Measurements from ENCODE around the gene GPR139. TPM values are rescaled to one million over a fixed set of nuclear protein-coding genes. Genes with fewer than 3 reads are reported as not detected.

The GPR139 gene
- polyA plus RNA-seq (2012; ENCODE audit: low read depth, missing spikeins) = not detected

DNA sequence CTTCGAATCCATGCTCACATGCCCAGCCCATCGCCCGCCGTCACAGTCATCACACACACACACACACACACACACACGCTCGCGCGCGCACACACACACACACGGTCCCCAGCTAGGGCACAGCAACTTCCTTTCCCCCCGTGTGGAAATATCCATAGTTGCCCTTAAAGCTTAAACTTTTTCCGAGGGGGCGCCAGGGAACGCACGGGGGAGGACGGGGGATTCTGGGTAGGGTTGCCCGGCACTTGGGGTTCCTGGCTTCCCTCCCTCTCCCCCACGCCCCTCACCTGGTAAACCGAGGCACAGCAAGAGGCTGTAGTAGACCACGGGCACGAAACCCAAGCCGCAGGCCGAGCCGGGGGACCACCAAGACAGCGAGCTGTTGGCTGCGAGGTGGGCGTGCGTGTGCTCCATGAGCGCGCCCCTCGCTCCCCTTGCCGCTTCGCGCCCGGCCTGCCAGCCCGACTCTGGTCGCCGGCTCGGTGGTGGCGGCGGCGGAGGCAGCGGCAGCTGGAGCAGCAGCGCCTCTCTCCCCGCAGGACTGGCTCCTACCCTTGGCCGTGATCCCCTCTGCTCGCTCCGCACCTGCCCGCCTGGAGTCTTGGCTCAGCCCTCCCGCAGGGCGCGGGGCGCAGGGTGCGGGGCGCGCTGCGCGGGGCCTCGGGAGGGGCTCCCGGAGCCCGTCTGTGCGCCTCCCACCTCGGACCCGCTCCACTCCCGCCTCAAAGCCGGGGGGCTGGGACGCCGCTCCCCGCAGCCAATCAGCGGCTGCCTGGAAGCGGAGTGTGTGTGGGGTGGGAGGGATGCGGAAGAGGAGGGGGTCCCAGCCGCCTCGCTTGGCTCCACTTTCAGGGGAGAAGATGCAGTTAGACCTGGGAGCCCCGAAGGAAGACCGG, at the start of gene GPR139:
GPR139 (minus strand) TSS at position 688 of the 896 bp plus-strand sequence; CDS start at position 414, 274 bp downstream.
- DNase-seq (ENCODE audit: insufficient read length, low spot score) = no peak
- TF ChIP-seq TAF1 (IDR thresholded peaks at IDR 0.05; ENCODE audit: low read depth, low read length) (no peak), POLR2AphosphoS5 (IDR thresholded peaks at IDR 0.05; ENCODE audit: low read depth, low read length) (no peak), SPI1 (IDR thresholded peaks at IDR 0.05; ENCODE audit: low read depth, low read length) (no peak), POU2F2 (IDR thresholded peaks at IDR 0.05; ENCODE audit: low read depth, low read length) (no peak), POLR2A (IDR thresholded peaks at IDR 0.05; ENCODE audit: low read depth, low read length) (no peak), PAX5 (IDR thresholded peaks at IDR 0.05; ENCODE audit: insufficient read depth, low read length, severe bottlenecking) (no peak)
- FAIRE-seq = no peak

DNA sequence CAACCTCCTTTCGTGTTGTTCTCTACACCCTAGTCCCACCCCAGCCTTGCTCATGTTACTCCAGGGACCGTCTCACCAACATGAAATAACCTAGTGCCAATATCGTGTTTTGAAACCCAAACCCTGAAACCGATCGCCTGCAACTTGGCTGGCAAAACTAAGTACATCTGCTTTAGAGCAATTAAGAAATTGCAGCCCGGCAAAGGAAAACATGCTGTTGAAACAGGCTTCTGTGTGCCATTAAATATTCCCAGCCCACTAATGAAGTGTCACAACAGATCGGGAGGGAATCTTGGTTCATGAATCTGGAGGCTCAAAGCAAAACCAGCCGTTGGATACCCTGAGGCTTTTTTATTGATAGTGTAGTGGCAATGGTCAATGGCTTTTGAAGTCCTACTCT, 48.3 kb upstream of the GPR139 start:
- FAIRE-seq (no peak), DNase-seq (ENCODE audit: insufficient read length, low spot score) (no peak)
- TF ChIP-seq TAF1 (IDR thresholded peaks at IDR 0.05; ENCODE audit: low read depth, low read length) (no peak), SPI1 (IDR thresholded peaks at IDR 0.05; ENCODE audit: low read depth, low read length) (no peak), PAX5 (IDR thresholded peaks at IDR 0.05; ENCODE audit: insufficient read depth, low read length, severe bottlenecking) (no peak), POLR2AphosphoS5 (IDR thresholded peaks at IDR 0.05; ENCODE audit: low read depth, low read length) (no peak), POU2F2 (IDR thresholded peaks at IDR 0.05; ENCODE audit: low read depth, low read length) (no peak), POLR2A (IDR thresholded peaks at IDR 0.05; ENCODE audit: low read depth, low read length) (no peak)

DNA sequence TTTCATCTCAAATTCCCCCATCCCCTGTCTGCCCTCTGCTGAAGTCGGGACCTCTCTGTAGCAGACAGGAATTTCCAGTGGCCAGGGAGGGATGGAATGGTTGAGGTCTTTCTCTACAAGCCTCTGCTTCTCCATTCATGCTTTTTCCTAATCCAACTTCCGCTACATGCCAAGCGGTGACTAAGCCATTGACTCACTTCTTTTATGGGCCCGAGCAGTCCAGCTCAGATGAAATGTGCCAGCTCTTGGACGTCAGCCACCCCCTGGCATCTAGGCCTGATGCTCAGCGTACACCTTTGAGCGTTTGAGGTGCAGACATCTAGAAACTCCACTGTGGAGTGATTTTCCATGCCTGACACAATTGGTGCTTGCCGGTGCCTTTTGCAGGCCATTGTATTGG, 40.7 kb upstream of the GPR139 start:
- no peak for FAIRE-seq
- TF ChIP-seq SPI1 (IDR thresholded peaks at IDR 0.05; ENCODE audit: low read depth, low read length) (no peak), PAX5 (IDR thresholded peaks at IDR 0.05; ENCODE audit: insufficient read depth, low read length, severe bottlenecking) (no peak), POLR2A (IDR thresholded peaks at IDR 0.05; ENCODE audit: low read depth, low read length) (no peak), POU2F2 (IDR thresholded peaks at IDR 0.05; ENCODE audit: low read depth, low read length) (no peak), POLR2AphosphoS5 (IDR thresholded peaks at IDR 0.05; ENCODE audit: low read depth, low read length) (no peak), TAF1 (IDR thresholded peaks at IDR 0.05; ENCODE audit: low read depth, low read length) (no peak)
- no peak for DNase-seq (ENCODE audit: insufficient read length, low spot score)

DNA sequence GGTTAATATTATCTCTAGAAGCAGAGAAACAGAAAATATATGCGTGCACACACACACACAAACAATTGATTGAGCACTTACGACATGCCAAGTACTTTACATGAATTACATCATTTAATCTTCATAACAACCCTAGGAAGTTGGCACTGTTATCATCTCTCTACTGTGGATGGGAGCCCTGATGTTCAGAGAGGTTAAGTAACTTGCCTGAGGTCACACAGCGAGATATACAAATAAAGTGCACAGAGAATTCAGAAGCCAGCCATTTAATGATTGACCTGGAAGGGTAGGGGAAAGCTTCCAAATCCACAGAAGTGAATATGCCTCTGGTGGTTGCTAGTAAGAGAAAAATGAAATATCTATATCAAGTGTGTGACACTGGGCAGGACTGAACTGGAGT, 37.5 kb upstream of the GPR139 start:
- no peak for TF ChIP-seq POU2F2 (IDR thresholded peaks at IDR 0.05; ENCODE audit: low read depth, low read length)
- no peak for TF ChIP-seq POLR2A (IDR thresholded peaks at IDR 0.05; ENCODE audit: low read depth, low read length)
- TF ChIP-seq PAX5 (IDR thresholded peaks at IDR 0.05; ENCODE audit: insufficient read depth, low read length, severe bottlenecking) = no peak
- no peak for TF ChIP-seq POLR2AphosphoS5 (IDR thresholded peaks at IDR 0.05; ENCODE audit: low read depth, low read length)
- TF ChIP-seq SPI1 (IDR thresholded peaks at IDR 0.05; ENCODE audit: low read depth, low read length) = no peak
- TF ChIP-seq TAF1 (IDR thresholded peaks at IDR 0.05; ENCODE audit: low read depth, low read length) = no peak
- FAIRE-seq (no peak), DNase-seq (ENCODE audit: insufficient read length, low spot score) (no peak)

DNA sequence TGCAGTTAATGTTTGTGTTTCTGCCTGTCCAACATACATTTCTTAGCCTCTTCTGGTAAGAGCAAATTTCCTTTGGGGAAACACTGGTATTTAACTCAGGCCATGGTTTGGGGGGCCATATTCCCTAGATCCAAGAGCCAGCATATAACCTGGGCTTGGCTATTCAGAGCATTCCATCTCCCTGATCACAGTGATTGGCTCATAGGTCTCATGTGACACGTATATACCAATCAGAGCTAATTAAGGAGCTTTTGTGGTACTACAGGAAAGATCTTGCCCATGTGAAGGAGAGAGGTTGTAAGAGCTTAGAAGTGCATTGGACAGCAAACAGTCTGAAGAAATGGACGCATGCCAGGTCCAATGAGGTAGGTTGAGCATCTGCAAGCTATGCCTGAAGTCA, 33.4 kb upstream of the GPR139 start:
- FAIRE-seq = no peak
- TF ChIP-seq TAF1 (IDR thresholded peaks at IDR 0.05; ENCODE audit: low read depth, low read length) (no peak), POU2F2 (IDR thresholded peaks at IDR 0.05; ENCODE audit: low read depth, low read length) (no peak), POLR2A (IDR thresholded peaks at IDR 0.05; ENCODE audit: low read depth, low read length) (no peak)
- no peak for DNase-seq (ENCODE audit: insufficient read length, low spot score)

DNA sequence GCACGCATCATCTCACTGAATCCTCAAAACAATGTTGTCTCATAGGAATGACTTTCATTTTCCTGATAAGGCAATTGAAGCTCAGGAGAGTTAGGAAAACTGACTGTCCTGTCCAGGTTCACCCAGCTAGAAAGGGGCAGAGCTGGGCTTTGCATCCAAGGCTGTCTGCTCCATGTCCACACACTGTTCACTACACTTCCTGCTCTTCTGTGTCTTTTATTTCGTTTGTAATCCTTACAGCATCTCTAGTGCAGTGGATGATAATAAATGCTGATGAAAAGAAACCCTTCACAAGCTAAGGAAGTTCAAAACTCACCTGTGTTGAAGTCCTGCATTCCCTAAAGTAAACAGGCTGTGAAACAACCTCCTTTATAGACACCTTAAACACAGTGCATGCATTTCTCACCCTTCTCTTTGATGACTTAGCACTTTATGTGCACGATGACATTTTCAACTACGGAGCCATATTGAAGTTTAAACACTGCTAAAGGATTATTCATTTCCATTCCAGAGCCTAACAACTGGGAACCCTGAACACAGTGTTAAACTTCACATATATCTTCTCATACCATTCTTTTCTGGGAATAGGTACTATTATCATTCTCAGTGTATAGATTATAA, 31.0 kb upstream of the GPR139 start:
- FAIRE-seq (no peak), DNase-seq (ENCODE audit: insufficient read length, low spot score) (no peak)
- no peak for TF ChIP-seq PAX5 (IDR thresholded peaks at IDR 0.05; ENCODE audit: insufficient read depth, low read length, severe bottlenecking)
- no peak for TF ChIP-seq POLR2AphosphoS5 (IDR thresholded peaks at IDR 0.05; ENCODE audit: low read depth, low read length)
- TF ChIP-seq POU2F2 (IDR thresholded peaks at IDR 0.05; ENCODE audit: low read depth, low read length) = no peak
- TF ChIP-seq SPI1 (IDR thresholded peaks at IDR 0.05; ENCODE audit: low read depth, low read length) = no peak

DNA sequence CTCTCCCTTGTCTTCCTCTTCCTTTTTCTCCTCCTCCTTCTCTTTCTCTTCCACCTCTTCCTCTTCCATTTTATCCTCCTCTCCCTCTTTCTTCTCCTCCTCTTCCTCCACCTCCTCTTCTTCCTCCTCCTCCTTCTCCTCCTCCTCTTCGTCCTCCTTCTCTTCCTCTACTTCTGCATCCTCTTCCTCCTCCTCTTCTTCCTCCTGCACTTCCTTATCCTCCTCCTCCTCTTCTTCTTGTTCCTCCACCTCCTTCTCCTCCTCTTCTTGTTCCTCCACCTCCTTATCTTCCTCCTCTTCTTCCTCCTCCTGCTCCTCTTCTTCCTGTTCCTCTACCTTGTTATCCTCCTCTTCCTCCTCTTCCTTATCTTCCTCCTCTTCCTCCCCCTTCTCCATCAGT, 28.8 kb upstream of the GPR139 start:
- no peak for FAIRE-seq
- no peak for DNase-seq (ENCODE audit: insufficient read length, low spot score)
- no peak for TF ChIP-seq SPI1 (IDR thresholded peaks at IDR 0.05; ENCODE audit: low read depth, low read length)
- no peak for TF ChIP-seq TAF1 (IDR thresholded peaks at IDR 0.05; ENCODE audit: low read depth, low read length)
- TF ChIP-seq POLR2A (IDR thresholded peaks at IDR 0.05; ENCODE audit: low read depth, low read length) = no peak
- TF ChIP-seq PAX5 (IDR thresholded peaks at IDR 0.05; ENCODE audit: insufficient read depth, low read length, severe bottlenecking) = no peak
- TF ChIP-seq POU2F2 (IDR thresholded peaks at IDR 0.05; ENCODE audit: low read depth, low read length) = no peak
- no peak for TF ChIP-seq POLR2AphosphoS5 (IDR thresholded peaks at IDR 0.05; ENCODE audit: low read depth, low read length)

DNA sequence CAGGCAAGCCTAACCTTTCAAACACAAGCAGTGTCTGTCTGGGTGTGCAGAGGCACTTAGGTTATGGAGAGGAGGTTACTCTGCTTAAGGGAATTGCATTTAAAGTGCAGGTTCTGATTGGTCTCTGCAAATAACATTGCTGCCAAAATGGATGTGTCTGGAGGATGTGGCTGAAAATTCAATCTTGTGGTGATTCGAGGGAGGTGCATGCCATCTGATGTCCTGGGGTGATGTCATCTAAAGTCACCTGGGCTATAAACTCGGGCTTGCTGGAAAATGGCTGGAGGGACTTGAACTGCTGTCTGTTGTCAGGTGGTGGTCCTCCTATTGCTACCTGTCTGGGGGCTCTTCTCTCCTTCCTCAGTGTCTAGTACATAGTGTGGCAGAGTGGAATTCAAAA, 28.3 kb upstream of the GPR139 start:
- no peak for TF ChIP-seq TAF1 (IDR thresholded peaks at IDR 0.05; ENCODE audit: low read depth, low read length)
- DNase-seq (ENCODE audit: insufficient read length, low spot score) (no peak), FAIRE-seq (no peak)

DNA sequence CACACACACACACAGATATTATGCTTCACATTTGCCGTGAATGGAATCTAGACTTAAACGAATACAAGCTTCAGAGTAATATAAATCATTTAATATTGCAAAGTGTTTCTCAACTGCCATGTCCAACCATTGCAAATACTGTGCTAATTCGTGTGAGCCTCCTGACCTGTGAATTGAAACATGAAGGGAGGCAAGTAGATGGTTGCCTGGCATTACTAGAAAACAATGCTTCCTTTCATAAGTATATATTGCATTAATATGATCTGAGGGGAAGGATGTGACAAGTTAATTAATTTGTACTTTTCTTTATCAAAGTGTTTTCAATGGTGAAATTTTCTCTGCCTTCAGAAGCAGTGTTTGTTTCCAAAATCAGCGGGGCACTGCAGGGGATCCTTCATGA, 25.7 kb upstream of the GPR139 start:
- no peak for DNase-seq (ENCODE audit: insufficient read length, low spot score)
- no peak for FAIRE-seq
- TF ChIP-seq POLR2A (IDR thresholded peaks at IDR 0.05; ENCODE audit: low read depth, low read length) = no peak
- no peak for TF ChIP-seq PAX5 (IDR thresholded peaks at IDR 0.05; ENCODE audit: insufficient read depth, low read length, severe bottlenecking)
- no peak for TF ChIP-seq TAF1 (IDR thresholded peaks at IDR 0.05; ENCODE audit: low read depth, low read length)
- TF ChIP-seq POU2F2 (IDR thresholded peaks at IDR 0.05; ENCODE audit: low read depth, low read length) = no peak
- no peak for TF ChIP-seq POLR2AphosphoS5 (IDR thresholded peaks at IDR 0.05; ENCODE audit: low read depth, low read length)
- no peak for TF ChIP-seq SPI1 (IDR thresholded peaks at IDR 0.05; ENCODE audit: low read depth, low read length)

DNA sequence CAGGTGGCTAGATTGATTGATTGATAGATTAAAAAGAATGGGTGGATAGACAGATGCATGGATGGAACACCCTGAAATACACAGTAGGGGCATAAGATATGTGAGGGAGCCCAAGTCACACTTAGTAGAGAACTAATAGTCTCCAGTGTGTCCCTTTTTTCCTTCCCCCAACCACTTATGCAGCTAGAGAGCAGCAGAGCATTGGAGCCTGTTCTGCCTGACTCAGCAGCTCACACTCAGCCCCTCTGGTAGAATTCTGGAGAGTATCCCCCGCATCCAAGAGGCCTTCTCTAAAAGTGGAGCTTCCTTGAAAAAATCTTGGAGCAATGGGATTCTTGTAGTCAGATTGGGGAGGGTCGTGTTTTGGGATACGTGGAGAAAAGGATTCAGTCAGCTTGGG, 20.5 kb upstream of the GPR139 start:
- no peak for TF ChIP-seq POLR2A (IDR thresholded peaks at IDR 0.05; ENCODE audit: low read depth, low read length)
- no peak for TF ChIP-seq SPI1 (IDR thresholded peaks at IDR 0.05; ENCODE audit: low read depth, low read length)
- TF ChIP-seq POLR2AphosphoS5 (IDR thresholded peaks at IDR 0.05; ENCODE audit: low read depth, low read length) = no peak
- no peak for TF ChIP-seq POU2F2 (IDR thresholded peaks at IDR 0.05; ENCODE audit: low read depth, low read length)
- TF ChIP-seq PAX5 (IDR thresholded peaks at IDR 0.05; ENCODE audit: insufficient read depth, low read length, severe bottlenecking) = no peak
- TF ChIP-seq TAF1 (IDR thresholded peaks at IDR 0.05; ENCODE audit: low read depth, low read length) = no peak
- no peak for DNase-seq (ENCODE audit: insufficient read length, low spot score)
- no peak for FAIRE-seq
